AG09309 (cell line): Measurements from ENCODE around the gene MCTP1.

ENCODE experiments used
- DNase-seq: peaks from one replicate; pipeline ENCODE4 v3.0.0-alpha.2; 2010; ENCODE audit warnings: low read depth
- H3K4me3 ChIP-seq: 2 replicates; pipeline ENCODE4 v1.5.1; 2011; ENCODE audit warnings: mild to moderate bottlenecking, low read depth, low read length, moderate library complexity; ENCODE audit not compliant: control insufficient read depth
- CTCF ChIP-seq: IDR thresholded peaks from 2 replicates; pipeline ENCODE4 v1.5.1; 2011; ENCODE audit warnings: mild to moderate bottlenecking, low read depth, low read length, inconsistent platforms; ENCODE audit not compliant: insufficient read depth, control insufficient read depth; ENCODE audit errors: missing control alignments

MCTP1 gene

GRCh38 chr5:95069948-95070347 lies 214.9 kb downstream of the MCTP1 start:
- H3K4me3 ChIP-seq: no peak overlapping the region
- DNase-seq: no peak
- TF ChIP-seq CTCF: no peak

GRCh38 chr5:95069021-95069420 lies 215.9 kb downstream of the MCTP1 start:
- no peak for TF ChIP-seq CTCF
- no peak overlapping the region for H3K4me3 ChIP-seq
- no peak for DNase-seq

GRCh38 chr5:95068289-95068910 lies 216.5 kb downstream of the MCTP1 start:
- DNase-seq: no peak
- TF ChIP-seq CTCF: no peak
- H3K4me3 ChIP-seq: no peak overlapping the region

- DNase-seq: no peak
- no peak overlapping the region for H3K4me3 ChIP-seq
- no peak for TF ChIP-seq CTCF
Observed at GRCh38 chr5:95066048-95066447, 218.8 kb downstream of the MCTP1 start.

- DNase-seq: no peak
- H3K4me3 ChIP-seq: no peak overlapping the region
- no peak for TF ChIP-seq CTCF
Observed at GRCh38 chr5:95063492-95063891, 221.4 kb downstream of the MCTP1 start.

GRCh38 chr5:95060098-95060497 lies 224.8 kb downstream of the MCTP1 start:
- no peak overlapping the region for H3K4me3 ChIP-seq
- no peak for DNase-seq
- no peak for TF ChIP-seq CTCF

GRCh38 chr5:95059636-95060035 lies 225.3 kb downstream of the MCTP1 start:
- no peak for DNase-seq
- TF ChIP-seq CTCF: no peak

More at GRCh38 chr5:95059636-95060035, 225.3 kb downstream of the MCTP1 start:
- H3K4me3 ChIP-seq: no peak overlapping the region
